GM23338 (cell line): ENCODE measurements around the gene HSPA2. TPM values are rescaled to one million over a fixed set of nuclear protein-coding genes. Genes with fewer than 3 reads are reported as not detected.

ENCODE experiments used
- ATAC-seq: fragments of 200-7000 bp; cut with Tn5 transposase; 3 replicates; pipeline ENCODE4 v1.9.1; 2020
- DNase-seq: peaks from one replicate; pipeline ENCODE4 v3.0.0-alpha.2; 2015; ENCODE audit warnings: low spot score
- H2AFZ ChIP-seq: fragments of 200-600 bp; sonication (generic); 2 replicates; pipeline ENCODE4 v1.8.0; 2016; ENCODE audit warnings: antibody characterized with exemption, mild to moderate bottlenecking, moderate library complexity
- H3F3A ChIP-seq: fragments of 200-600 bp; sonication (generic); replicated peaks from 2 replicates; pipeline ENCODE4 v1.8.0; 2017; ENCODE audit warnings: antibody characterized with exemption, mixed run types, low read depth
- H3K27ac ChIP-seq: fragments of 200-600 bp; sonication (generic); 2 replicates; pipeline ENCODE4 v1.6.1; 2016; ENCODE audit warnings: low read depth
- H3K27me3 ChIP-seq: fragments of 200-600 bp; sonication (generic); 2 replicates; pipeline ENCODE4 v1.8.0; 2016; ENCODE audit warnings: mild to moderate bottlenecking, mixed run types, moderate library complexity; ENCODE audit not compliant: insufficient read depth
- H3K36me3 ChIP-seq: fragments of 200-600 bp; sonication (generic); 2 replicates; pipeline ENCODE4 v1.8.0; 2016; ENCODE audit warnings: mild to moderate bottlenecking; ENCODE audit not compliant: insufficient read depth
- H3K4me1 ChIP-seq: fragments of 200-600 bp; sonication (generic); 2 replicates; pipeline ENCODE4 v1.8.0; 2016; ENCODE audit warnings: mild to moderate bottlenecking, moderate library complexity; ENCODE audit not compliant: insufficient read depth
- H3K4me2 ChIP-seq: fragments of 200-600 bp; sonication (generic); 2 replicates; pipeline ENCODE4 v1.7.1; 2017; ENCODE audit warnings: mixed run types
- H3K4me3 ChIP-seq: fragments of 200-600 bp; sonication (generic); 2 replicates; pipeline ENCODE4 v1.6.1; 2016; ENCODE audit warnings: mixed run types
- H3K79me2 ChIP-seq: fragments of 200-600 bp; sonication (generic); replicated peaks from 2 replicates; pipeline ENCODE4 v1.8.0; 2017; ENCODE audit warnings: mild to moderate bottlenecking; ENCODE audit not compliant: insufficient read depth
- H3K9me2 ChIP-seq: fragments of 200-600 bp; sonication (generic); 2 replicates; pipeline ENCODE4 v1.8.0; 2017; ENCODE audit not compliant: insufficient read depth
- H4K20me1 ChIP-seq: fragments of 200-600 bp; sonication (generic); replicated peaks from 2 replicates; pipeline ENCODE4 v1.8.0; 2017; ENCODE audit warnings: mild to moderate bottlenecking; ENCODE audit not compliant: insufficient read depth
- H3K27ac Mint-ChIP-seq: 2 replicates; pipeline ENCODE4 v1.8.0; 2020; ENCODE audit warnings: inconsistent platforms, mild to moderate bottlenecking, moderate library complexity, mixed read lengths
- H3K27me3 Mint-ChIP-seq: 3 replicates; pipeline ENCODE4 v1.8.0; 2022; ENCODE audit warnings: low read depth, mild to moderate bottlenecking, moderate library complexity, mixed read lengths, inconsistent platforms; ENCODE audit not compliant: insufficient read depth, poor library complexity
- H3K36me3 Mint-ChIP-seq: 3 replicates; pipeline ENCODE4 v1.8.0; 2021; ENCODE audit warnings: low read depth, mild to moderate bottlenecking, inconsistent platforms, moderate library complexity, mixed read lengths
- H3K4me1 Mint-ChIP-seq: 3 replicates; pipeline ENCODE4 v1.8.0; 2020; ENCODE audit warnings: mild to moderate bottlenecking, inconsistent platforms, mixed read lengths
- H3K4me3 Mint-ChIP-seq: 3 replicates; pipeline ENCODE4 v1.8.0; 2021; ENCODE audit warnings: moderate library complexity, mild to moderate bottlenecking, inconsistent platforms, mixed read lengths
- H3K9me3 Mint-ChIP-seq: 3 replicates; pipeline ENCODE4 v1.8.0; 2020; ENCODE audit warnings: moderate library complexity, mild to moderate bottlenecking, inconsistent platforms, mixed read lengths
- CREB1 ChIP-seq: fragments of 250-450 bp; sonication (Bioruptor Pico); IDR thresholded peaks from 2 replicates; pipeline ENCODE4 v1.5.0; 2020; ENCODE audit warnings: low read depth, mild to moderate bottlenecking, moderate library complexity
- ETS1 ChIP-seq: IDR thresholded peaks from 2 replicates; pipeline ENCODE4 v1.6.1; 2016; ENCODE audit warnings: antibody characterized with exemption
- EZH2 ChIP-seq: fragments of 200-600 bp; sonication (generic); IDR thresholded peaks from one replicate; pipeline ENCODE4 v1.8.0; 2017; ENCODE audit warnings: antibody characterized with exemption, mild to moderate bottlenecking, low read depth; ENCODE audit not compliant: unreplicated experiment
- EZH2phosphoT487 ChIP-seq: fragments of 200-600 bp; sonication (generic); IDR thresholded peaks from one replicate; pipeline ENCODE4 v1.8.1; 2018; ENCODE audit warnings: antibody characterized with exemption; ENCODE audit not compliant: unreplicated experiment
- JUNB ChIP-seq: IDR thresholded peaks from one replicate; pipeline ENCODE4 v1.6.1; 2016; ENCODE audit warnings: antibody characterized with exemption; ENCODE audit not compliant: unreplicated experiment
- POLR2AphosphoS5 ChIP-seq: IDR thresholded peaks from 2 replicates; pipeline ENCODE4 v1.6.1; 2016; ENCODE audit warnings: antibody characterized with exemption, low read depth
- STAT1 ChIP-seq: IDR thresholded peaks from one replicate; pipeline ENCODE4 v1.6.1; 2016; ENCODE audit warnings: antibody characterized with exemption; ENCODE audit not compliant: unreplicated experiment
- polyA plus RNA-seq: library from polyadenylated mRNA; unstranded; fragments of >200 nt; fragmentation: Nextera tagmentation; extraction: Ambion mirVana; gene quantifications from 2 replicates; pipeline ENCODE4 v1.2.1, GENCODE V29; 2016
- total RNA-seq: library from RNA; depleted of rRNA; stranded (reverse); fragments of >200 nt; shearing (Covaris generic); gene quantifications from 2 replicates; pipeline ENCODE4 v1.2.3, GENCODE V29; 2014

Gene HSPA2
- total and polyA plus RNA-seq, 2 experiments from 2014 or later, result 88.5 to 130 TPM

- H3K36me3 Mint-ChIP-seq, result no peaks in the 10 kb centered on the region
- H3K27me3 Mint-ChIP-seq, result peaks cover 2% of the 10 kb centered on the region
- Histone ChIP-seq H3K4me3 (no peak overlapping the region), H3K36me3 (0 out of 2 replicates have a peak, but pooled peaks cover 4% of the 10 kb centered on the region), H2AFZ (no peak overlapping the region), H3K4me2 (no peak overlapping the region), H3K27ac (no peak overlapping the region), H3F3A (no peaks in the 10 kb centered on the region), H3K4me1 (peaks cover 5% of the 10 kb centered on the region; the same call in 1 of the 2 replicates), H3K79me2 (no peaks in the 10 kb centered on the region), H3K9me2 (no peaks in the 10 kb centered on the region), H4K20me1 (no peaks in the 10 kb centered on the region), H3K27me3 (no peaks in the 10 kb centered on the region)
- ATAC-seq (no peak), DNase-seq (no peak)
- H3K4me1 Mint-ChIP-seq, result peaks cover 13% of the 10 kb centered on the region
- H3K9me3 Mint-ChIP-seq, result no peaks in the 10 kb centered on the region
- no peak overlapping the region for H3K4me3 Mint-ChIP-seq
- H3K27ac Mint-ChIP-seq, result no peak overlapping the region
- TF ChIP-seq POLR2AphosphoS5 (no peak), JUNB (no peak), STAT1 (no peak)
Observed at GRCh38 chr14:64562436-64562835, 21.9 kb downstream of the HSPA2 start.

GRCh38 chr14:64563696-64564095 lies 23.2 kb downstream of the HSPA2 start:
- H2AFZ ChIP-seq, result no peak overlapping the region
- TF ChIP-seq ETS1, result no peak
- no peak for TF ChIP-seq EZH2phosphoT487
- TF ChIP-seq CREB1 (CRISPR knock-in tag), result no peak
- H3K9me3 Mint-ChIP-seq, result no peaks in the 10 kb centered on the region

GRCh38 chr14:64566651-64567122 lies 26.1 kb downstream of the HSPA2 start:
- H3K36me3 ChIP-seq, result no peaks in the 10 kb centered on the region
- H3K27ac Mint-ChIP-seq, result no peak overlapping the region
- TF ChIP-seq EZH2, result no peak
- TF ChIP-seq CREB1 (CRISPR knock-in tag), result no peak
- TF ChIP-seq EZH2phosphoT487, result no peak
- peaks cover 2% of the 10 kb centered on the region for H3K27me3 Mint-ChIP-seq
- H3K4me3 ChIP-seq, result no peak overlapping the region
- H3K4me2 ChIP-seq, result no peak overlapping the region
- H3K9me3 Mint-ChIP-seq, result no peaks in the 10 kb centered on the region
- H3K4me3 Mint-ChIP-seq, result no peak overlapping the region
- H3K4me1 Mint-ChIP-seq, result peaks cover 6% of the 10 kb centered on the region
- no peaks in the 10 kb centered on the region for H3K4me1 ChIP-seq
- no peaks in the 10 kb centered on the region for H3K79me2 ChIP-seq
- ATAC-seq (peak; percentile 91), DNase-seq (peak; percentile 47)
- H3K36me3 Mint-ChIP-seq, result no peaks in the 10 kb centered on the region
- H3K27ac ChIP-seq, result no peak overlapping the region
- no peak overlapping the region for H2AFZ ChIP-seq
- H3K27me3 ChIP-seq, result no peaks in the 10 kb centered on the region
- H3K9me2 ChIP-seq, result no peaks in the 10 kb centered on the region
- H3F3A ChIP-seq, result no peaks in the 10 kb centered on the region
- H4K20me1 ChIP-seq, result no peaks in the 10 kb centered on the region

More at GRCh38 chr14:64563696-64564095, 23.2 kb downstream of the HSPA2 start:
- Histone ChIP-seq H3K36me3 (0 out of 2 replicates have a peak, but pooled peaks cover 4% of the 10 kb centered on the region), H3K79me2 (no peaks in the 10 kb centered on the region), H4K20me1 (no peaks in the 10 kb centered on the region), H3K27ac (no peak overlapping the region), H3K4me3 (no peak overlapping the region), H3F3A (no peaks in the 10 kb centered on the region), H3K4me2 (no peak overlapping the region), H3K9me2 (no peaks in the 10 kb centered on the region), H3K4me1 (peaks cover 5% of the 10 kb centered on the region; the same call in 1 of the 2 replicates), H3K27me3 (no peaks in the 10 kb centered on the region)
- DNase-seq (no peak), ATAC-seq (no peak)
- Mint-ChIP-seq H3K4me3 (no peak overlapping the region), H3K4me1 (peaks cover 13% of the 10 kb centered on the region), H3K36me3 (no peaks in the 10 kb centered on the region), H3K27ac (no peak overlapping the region), H3K27me3 (no peaks in the 10 kb centered on the region)
